ENCODE data around the gene BRF1. TPM values are rescaled to one million over a fixed set of nuclear protein-coding genes. Genes with fewer than 3 reads are reported as not detected.
A peak's percentile ranks its signal among the peaks of the same experiment; 100 is the strongest.
"Not testable (repeated sequence)": the region's sequence is repeated elsewhere in the genome, so short reads cannot be mapped to it uniquely, and the experiment has no call there.

Gene BRF1
- total RNA-seq, 2 experiments from 2014 or later, result 20.0 to 28.1 TPM

DNA sequence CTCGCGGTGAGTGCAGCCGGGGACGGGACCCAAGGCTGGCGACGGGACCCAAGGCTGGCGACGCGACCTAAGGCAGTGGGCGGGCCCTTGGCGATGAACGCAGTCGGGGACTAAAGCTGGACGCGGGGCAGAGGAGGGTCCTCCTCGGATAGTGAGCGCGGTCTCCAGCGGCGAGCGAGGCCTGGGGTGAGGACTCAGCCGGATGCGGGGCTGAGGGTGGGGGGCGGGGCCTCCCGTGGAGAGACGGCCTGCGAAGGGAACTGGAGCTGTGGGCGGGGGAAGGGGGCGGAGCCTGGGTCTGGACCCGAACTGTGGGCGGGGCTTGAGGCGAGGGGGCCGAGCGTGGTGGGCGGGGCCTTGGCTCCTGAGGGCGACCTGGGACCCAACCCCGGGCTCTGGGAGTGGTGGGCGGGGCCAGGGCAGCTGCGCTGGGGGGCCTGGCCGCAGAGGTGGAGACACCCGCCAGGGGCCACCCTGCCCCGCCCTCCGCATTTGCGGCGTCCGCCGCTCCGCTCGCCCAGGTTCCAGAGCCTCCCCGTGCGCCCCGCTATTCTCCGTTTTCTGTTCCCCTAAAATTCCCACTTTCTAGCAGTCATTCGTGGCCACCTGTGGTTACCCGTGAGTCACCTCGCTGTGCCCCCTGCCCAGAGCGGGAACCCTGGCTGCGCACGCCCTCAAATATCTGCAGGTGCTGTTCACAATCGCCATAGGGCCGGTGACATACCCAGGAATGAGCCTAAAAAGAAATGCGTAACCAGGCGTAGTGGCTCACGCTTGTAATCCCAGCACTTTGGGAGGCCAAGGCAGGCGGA is 508 bp upstream of the BRF1 start:
- ChIA-PET CTCF (interaction anchor here (0.6 to 1.0 kb wide), 3 partner anchors 10 to 13 kb away, joined by 3 to 11 read pairs (median 3); partner anchors contain the start of gene PACS2), POLR2A (interaction anchor here (0.6 to 1.7 kb wide), 9 partner anchors 9 to 549 kb away, joined by 3 to 23 read pairs (median 3); partner anchors contain the start of genes BTBD6, CDCA4, PACS2 and SIVA1)
- intact Hi-C loops (cut with DNase I, micrococcal nuclease), result loop anchor here (1.0 to 5.0 kb wide), 14 partner anchors 13 to 624 kb away; partner anchors contain the start of genes PACS2 (in 2 of the 2), BTBD6 (in 1 of the 2), CDCA4 (in 1 of the 2) and CLBA1 (in 1 of the 2)

DNA sequence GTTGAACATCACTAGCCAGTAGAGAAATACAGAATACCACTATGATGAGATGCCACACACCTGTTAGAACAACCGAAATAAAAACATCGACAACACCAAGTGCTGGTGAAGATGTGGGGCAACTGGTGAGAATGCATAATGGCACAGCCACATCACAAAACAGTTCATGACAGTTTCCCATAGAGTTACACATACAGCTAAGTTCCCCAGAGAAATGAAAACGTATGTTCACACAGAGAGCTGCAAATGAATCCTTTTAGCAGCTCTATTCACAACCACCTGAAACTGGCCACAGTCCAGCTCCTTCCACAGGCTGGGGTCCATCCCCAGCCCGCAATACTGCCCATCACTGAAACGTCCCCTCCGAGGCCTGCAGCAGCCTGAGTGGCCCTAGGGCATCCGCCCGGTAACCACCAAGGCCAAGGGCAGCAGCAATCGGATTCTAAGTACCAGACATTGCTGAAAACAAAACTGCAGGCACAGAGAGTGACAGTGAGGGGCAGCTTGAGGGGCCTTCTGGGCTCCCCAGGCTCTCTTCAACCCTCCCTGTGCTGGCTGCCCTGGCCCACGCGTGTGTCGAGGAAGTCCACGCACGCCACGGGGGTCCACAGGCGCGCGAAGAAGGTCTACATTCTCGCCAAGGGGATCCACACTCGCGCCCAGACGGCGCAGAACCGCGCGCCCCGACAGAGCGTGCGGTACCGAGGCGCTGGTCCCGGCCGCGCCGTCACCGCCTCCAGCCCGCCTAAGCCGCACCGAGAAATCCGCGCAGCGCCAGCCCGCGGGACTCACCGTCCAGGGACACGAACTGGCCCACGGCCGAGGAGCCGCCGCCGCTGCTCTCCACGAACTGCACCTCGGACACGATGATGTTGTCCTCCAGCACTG is 903 bp downstream of the BRF1 start:
- Mint-ChIP-seq H3K9me3 (ENCODE audit: low read depth) (no peaks in the 10 kb centered on the region), H3K4me1 (peaks cover 30% of the 10 kb centered on the region), H3K36me3 (ENCODE audit: low read depth) (peaks cover 9% of the 10 kb centered on the region), H3K27me3 (no peaks in the 10 kb centered on the region), H3K27ac (peak overlapping the region; percentile 73), H3K4me3 (peak overlapping the region; percentile 86)
- CTCF ChIA-PET, result no interaction called here
- POLR2A ChIA-PET, result interaction anchor here (0.7 to 1.1 kb wide), 2 partner anchors 182 to 249 kb away, joined by 3 to 8 read pairs; no protein-coding TSS in a partner anchor
- DNase-seq (peak; percentile 52), ATAC-seq (no peak)
- intact Hi-C loops (cut with DNase I, micrococcal nuclease), result loop anchor here (2.0 to 5.0 kb wide), 6 partner anchors 15 to 623 kb away; partner anchors contain the start of genes GPR132 (in 1 of the 2), MTA1 (in 1 of the 2) and PACS2 (in 1 of the 2)

More for the DNA sequence above, 508 bp upstream of the BRF1 start:
- Mint-ChIP-seq H3K9me3 (ENCODE audit: low read depth) (no peaks in the 10 kb centered on the region), H3K27ac (peak overlapping the region; percentile 86), H3K4me3 (peak overlapping the region; percentile 81), H3K4me1 (peaks cover 41% of the 10 kb centered on the region), H3K36me3 (ENCODE audit: low read depth) (peaks cover 7% of the 10 kb centered on the region), H3K27me3 (no peaks in the 10 kb centered on the region)
- DNase-seq, result peak; percentile 100
- ATAC-seq, result peak; percentile 80

DNA sequence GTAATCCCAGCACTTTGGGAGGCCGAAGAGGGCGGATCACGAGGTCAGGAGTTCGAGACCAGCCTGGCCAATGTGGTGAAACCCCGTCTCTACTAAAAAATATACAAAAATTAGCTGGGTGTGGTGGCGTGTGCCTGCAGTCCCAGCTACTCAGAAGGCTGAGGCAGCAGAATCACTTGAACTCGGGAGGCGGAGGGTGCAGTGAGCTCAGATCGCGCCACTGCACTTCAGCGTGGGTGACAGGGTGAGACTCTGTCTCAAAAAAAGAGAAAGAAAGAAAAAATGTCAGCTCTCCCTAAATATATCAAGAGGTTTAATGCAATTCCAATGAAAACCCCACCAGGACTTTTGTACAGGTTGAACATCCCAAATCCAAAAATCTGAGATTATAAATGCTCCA is 3.5 kb downstream of the BRF1 start:
- H3K4me3 Mint-ChIP-seq; intact Hi-C loops (cut with DNase I, micrococcal nuclease): not testable (repeated sequence)
- peaks cover 12% of the 10 kb centered on the region for H3K36me3 Mint-ChIP-seq (ENCODE audit: low read depth)

DNA sequence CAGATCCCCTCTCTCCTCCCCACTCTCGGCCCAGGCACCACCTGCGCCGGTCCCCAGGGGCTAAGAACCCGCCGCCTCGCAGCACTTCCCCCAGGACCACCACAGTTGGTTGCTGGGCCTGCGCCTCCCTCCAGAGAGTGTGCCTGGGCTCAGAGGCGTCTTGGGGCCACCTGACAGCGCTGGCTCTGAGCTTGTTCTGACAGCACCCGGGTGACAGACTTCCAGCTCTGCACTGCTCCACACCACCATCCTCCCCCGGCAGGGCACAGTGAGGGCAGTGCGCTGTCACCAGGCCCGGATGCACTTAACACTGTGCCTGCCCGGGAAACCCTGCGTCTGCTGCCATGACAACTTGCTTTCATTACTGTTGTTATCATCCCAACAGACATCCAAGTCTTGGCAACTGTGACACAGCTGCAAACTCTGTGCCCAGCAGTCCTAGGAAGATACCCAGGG is 6.6 kb downstream of the BRF1 start:
- ChIA-PET CTCF (interaction anchor here (0.7 kb wide), 1 partner anchor 756 kb away, joined by 5 read pairs; no protein-coding TSS in a partner anchor), POLR2A (interaction anchor here (1.0 kb wide), 1 partner anchor 13 kb away, joined by 4 read pairs; no protein-coding TSS in a partner anchor)
- peak overlapping the region; percentile 56 for H3K4me3 Mint-ChIP-seq
- peak overlapping the region; percentile 90 for H3K27ac Mint-ChIP-seq
- ATAC-seq (peak; percentile 95), DNase-seq (peak; percentile 92)
- H3K4me1 Mint-ChIP-seq, result peaks cover 54% of the 10 kb centered on the region
- H3K9me3 Mint-ChIP-seq (ENCODE audit: low read depth), result no peaks in the 10 kb centered on the region
- intact Hi-C loops (cut with DNase I, micrococcal nuclease), result loop anchor here (5.0 kb wide), 3 partner anchors 58 to 202 kb away; partner anchors contain the start of gene TEX22 (in 1 of the 2)
- H3K36me3 Mint-ChIP-seq (ENCODE audit: low read depth), result peaks cover 9% of the 10 kb centered on the region
- no peaks in the 10 kb centered on the region for H3K27me3 Mint-ChIP-seq

More for the DNA sequence above, 3.5 kb downstream of the BRF1 start:
- H3K4me1 Mint-ChIP-seq, result peaks cover 49% of the 10 kb centered on the region
- ATAC-seq; DNase-seq; CTCF ChIA-PET; POLR2A ChIA-PET; H3K27ac Mint-ChIP-seq; H3K9me3 Mint-ChIP-seq (ENCODE audit: low read depth); H3K27me3 Mint-ChIP-seq: not testable (repeated sequence)

DNA sequence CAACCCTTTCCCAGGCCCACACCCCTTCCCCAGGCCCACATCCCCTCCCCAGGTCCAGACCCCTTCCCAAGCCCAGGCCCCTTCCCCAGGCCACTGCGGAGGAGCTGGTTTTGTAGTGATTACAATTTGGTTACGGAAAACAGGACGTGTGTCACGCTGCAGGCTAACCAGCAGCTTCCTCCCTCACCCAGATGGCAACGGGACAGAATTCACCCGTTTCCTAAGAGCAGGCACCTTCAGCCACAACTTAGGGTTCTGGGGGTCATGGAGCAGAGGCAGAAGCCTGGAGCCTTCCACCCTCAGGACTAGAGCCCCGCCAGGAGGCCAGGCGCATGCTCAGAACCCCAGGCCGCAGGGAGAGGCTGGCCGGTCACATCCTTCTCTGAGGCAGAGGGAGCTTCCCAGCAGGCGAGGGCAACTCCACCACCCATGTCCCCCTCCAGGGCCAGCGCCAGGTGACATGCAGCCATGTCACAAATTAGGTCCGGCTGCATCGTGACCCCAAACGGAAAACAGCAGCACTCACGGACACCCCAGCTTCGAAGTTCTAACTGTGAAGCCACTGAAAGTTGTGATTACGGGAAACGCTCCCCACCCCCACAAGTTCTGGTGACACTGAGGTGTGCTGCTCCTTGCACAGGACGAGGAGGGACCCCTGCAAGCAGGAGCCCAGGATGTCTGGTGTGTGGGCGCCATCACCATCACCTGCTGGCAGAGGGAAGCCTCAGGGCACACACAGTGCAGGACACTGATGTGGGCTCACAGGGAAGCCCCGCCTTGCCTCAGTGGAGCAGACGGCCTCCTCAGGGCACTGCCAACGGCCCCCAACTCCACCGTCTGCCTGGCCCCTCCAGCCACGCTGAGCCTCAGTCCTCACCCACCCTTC is 7.7 kb downstream of the BRF1 start:
- H3K27me3 Mint-ChIP-seq, result no peaks in the 10 kb centered on the region
- DNase-seq, result peak; percentile 84
- H3K4me1 Mint-ChIP-seq, result peaks cover 45% of the 10 kb centered on the region
- H3K27ac Mint-ChIP-seq, result peak overlapping the region; percentile 90
- intact Hi-C loops (cut with DNase I, micrococcal nuclease), result loop anchor here (5.0 kb wide), 3 partner anchors 59 to 201 kb away; partner anchors contain the start of gene TEX22 (in 1 of the 2)
- ChIA-PET POLR2A (interaction anchor here (0.6 to 1.0 kb wide), 2 partner anchors 8 to 10 kb away, joined by 4 to 5 read pairs; partner anchors contain the start of gene BRF1), CTCF (interaction anchor here (0.7 to 1.1 kb wide), 2 partner anchors 129 to 139 kb away, joined by 3 to 4 read pairs; no protein-coding TSS in a partner anchor)
- H3K9me3 Mint-ChIP-seq (ENCODE audit: low read depth), result no peaks in the 10 kb centered on the region
- H3K4me3 Mint-ChIP-seq, result peak overlapping the region; percentile 56
- peak; percentile 42 for ATAC-seq
- H3K36me3 Mint-ChIP-seq (ENCODE audit: low read depth), result peaks cover 9% of the 10 kb centered on the region

DNA sequence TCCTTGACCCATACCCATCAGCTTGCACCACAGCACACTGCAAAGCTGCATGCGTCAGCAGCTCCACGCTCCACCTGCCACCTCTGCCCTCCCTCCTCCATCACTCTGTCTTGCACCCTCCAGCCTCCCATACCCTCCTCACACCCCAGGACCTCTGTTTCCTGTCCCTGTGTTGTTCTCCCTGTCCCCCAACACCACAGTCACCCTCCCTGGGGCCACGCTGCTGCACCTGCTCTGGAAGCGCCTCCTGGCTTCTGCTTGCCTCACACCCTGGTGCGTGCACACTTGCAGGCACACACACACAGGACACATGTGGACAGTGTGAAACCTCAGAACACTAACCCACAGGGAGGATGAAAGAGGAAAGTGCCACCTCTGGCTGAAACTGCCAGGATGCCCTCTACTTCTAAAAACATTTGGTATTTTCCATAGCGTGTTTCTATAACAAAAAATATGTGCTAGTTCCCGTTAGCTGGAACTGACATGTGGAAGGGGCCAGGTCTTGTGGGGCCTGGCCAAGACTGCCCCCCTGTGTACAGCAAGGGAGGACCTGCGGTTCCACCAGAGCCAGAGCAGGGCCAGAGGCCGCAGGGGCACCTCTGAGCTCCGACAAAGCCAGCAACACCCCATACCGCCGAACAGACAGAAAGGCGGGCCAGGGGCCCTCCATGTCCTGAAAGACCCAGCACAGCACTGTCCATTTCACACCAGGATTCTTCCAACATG is 10.0 kb downstream of the BRF1 start:
- ChIA-PET POLR2A (interaction anchor here (1.5 kb wide), 1 partner anchor 10 kb away, joined by 3 read pairs; the partner anchor contains the start of gene BRF1), CTCF (no interaction called here)
- no peaks in the 10 kb centered on the region for H3K9me3 Mint-ChIP-seq (ENCODE audit: low read depth)
- H3K27ac Mint-ChIP-seq, result peak overlapping the region; percentile 23
- ATAC-seq, result no peak
- H3K4me3 Mint-ChIP-seq, result no peak overlapping the region
- peaks cover 43% of the 10 kb centered on the region for H3K4me1 Mint-ChIP-seq
- peak; percentile 35 for DNase-seq
- intact Hi-C loops (cut with DNase I, micrococcal nuclease), result loop anchor here (5.0 kb wide), 3 partner anchors 62 to 198 kb away; partner anchors contain the start of gene TEX22 (in 1 of the 2)
- H3K27me3 Mint-ChIP-seq, result no peaks in the 10 kb centered on the region
- peaks cover 5% of the 10 kb centered on the region for H3K36me3 Mint-ChIP-seq (ENCODE audit: low read depth)

DNA sequence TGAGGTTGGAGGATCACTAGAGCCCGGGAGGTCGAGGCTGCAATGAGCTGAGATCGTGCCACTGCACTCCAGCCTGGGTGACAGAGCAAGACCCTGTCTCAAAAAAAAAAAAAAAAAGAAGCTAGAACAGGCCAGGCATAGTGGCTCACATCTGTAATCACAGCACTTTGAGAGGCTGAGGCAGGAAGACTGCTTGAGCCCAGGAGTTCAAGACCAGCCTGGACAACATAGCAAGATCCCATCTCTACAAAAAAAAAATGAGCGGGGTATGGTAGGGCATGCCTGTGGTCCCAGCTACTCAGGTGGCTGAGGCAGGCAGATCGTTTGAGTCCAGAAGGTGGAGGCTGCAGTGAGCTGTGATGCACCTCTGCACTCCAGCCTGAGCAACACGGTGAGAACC is 11.9 kb downstream of the BRF1 start:
- ATAC-seq; intact Hi-C loops (cut with DNase I, micrococcal nuclease); H3K36me3 Mint-ChIP-seq (ENCODE audit: low read depth); H3K27me3 Mint-ChIP-seq; H3K4me3 Mint-ChIP-seq; H3K9me3 Mint-ChIP-seq (ENCODE audit: low read depth); DNase-seq; H3K27ac Mint-ChIP-seq: not testable (repeated sequence)
- peaks cover 41% of the 10 kb centered on the region for H3K4me1 Mint-ChIP-seq
- ChIA-PET CTCF (interaction anchor here (0.6 to 0.7 kb wide), 2 partner anchors 86 to 347 kb away, joined by 3 read pairs; no protein-coding TSS in a partner anchor), POLR2A (interaction anchor here (0.6 kb wide), 1 partner anchor 143 kb away, joined by 4 read pairs; no protein-coding TSS in a partner anchor)

DNA sequence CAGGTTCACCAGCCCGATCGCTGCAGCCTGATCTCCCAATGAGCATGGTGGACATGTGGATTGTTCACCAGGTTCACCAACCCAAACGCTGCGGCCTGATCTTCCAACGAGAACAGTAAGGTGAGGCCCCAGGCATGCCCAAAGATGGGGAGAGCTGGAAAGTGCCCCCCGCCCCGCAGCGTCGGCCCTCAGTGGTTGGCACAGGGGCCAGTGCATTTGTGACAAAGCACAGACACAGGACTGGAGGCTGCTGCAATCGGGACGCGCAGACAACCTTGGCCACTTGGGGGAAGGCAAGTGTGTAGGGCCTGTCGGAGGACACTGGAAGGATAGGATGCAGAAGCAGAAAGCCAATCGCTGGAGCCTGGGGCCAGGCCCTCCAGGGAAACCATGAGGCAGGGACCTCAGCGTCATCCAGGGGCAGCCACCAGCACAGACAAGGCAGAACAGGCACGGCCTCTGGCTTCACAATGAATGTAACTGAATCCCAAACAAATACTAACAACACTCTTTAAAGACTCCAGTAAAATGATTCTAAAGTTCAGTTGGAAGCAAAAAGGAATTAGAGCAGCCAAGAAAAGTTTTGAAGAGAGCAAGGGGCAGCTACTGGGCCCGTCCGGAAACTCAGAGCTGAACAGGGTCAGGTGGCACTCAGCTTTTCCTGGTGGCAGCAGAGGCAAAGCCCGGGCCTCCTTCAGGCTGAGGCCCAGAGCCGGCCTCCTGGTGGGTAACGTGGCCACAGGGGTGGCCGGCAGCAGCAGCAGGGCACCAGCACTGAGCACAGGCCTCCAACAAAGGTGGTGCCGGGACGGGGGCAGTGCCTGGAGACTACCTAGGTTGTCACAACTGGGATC is 13.3 kb downstream of the BRF1 start:
- Mint-ChIP-seq H3K9me3 (ENCODE audit: low read depth) (no peaks in the 10 kb centered on the region), H3K4me1 (peaks cover 32% of the 10 kb centered on the region), H3K4me3 (no peak overlapping the region), H3K27ac (no peak overlapping the region), H3K36me3 (ENCODE audit: low read depth) (peaks cover 3% of the 10 kb centered on the region), H3K27me3 (no peaks in the 10 kb centered on the region)
- ATAC-seq, result no peak
- POLR2A ChIA-PET, result no interaction called here
- CTCF ChIA-PET, result no interaction called here
- DNase-seq, result no peak
- intact Hi-C loops (cut with DNase I, micrococcal nuclease), result no loop called here

DNA sequence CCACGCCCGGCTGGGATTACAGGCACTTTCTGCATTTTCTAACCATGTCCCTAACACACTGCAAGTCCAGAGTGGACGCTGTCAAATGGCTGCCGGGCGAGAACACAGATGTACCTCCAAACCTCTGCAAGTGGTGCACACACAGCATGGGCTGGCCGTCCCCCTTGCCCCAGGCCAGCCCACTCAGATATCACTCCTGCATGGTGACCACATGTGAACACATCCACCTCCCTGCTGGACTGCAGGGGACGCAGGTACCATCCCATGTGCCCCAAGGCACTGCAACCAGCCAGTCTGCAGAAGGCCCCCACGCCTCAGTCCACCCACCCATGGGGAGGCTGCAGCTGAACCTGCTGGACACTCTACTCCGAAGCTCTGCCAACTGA is 14.0 kb downstream of the BRF1 start:
- CTCF ChIA-PET, result no interaction called here
- H3K36me3 Mint-ChIP-seq (ENCODE audit: low read depth), result peaks cover 3% of the 10 kb centered on the region
- no peak overlapping the region for H3K4me3 Mint-ChIP-seq
- no peaks in the 10 kb centered on the region for H3K27me3 Mint-ChIP-seq
- POLR2A ChIA-PET, result no interaction called here
- peaks cover 32% of the 10 kb centered on the region for H3K4me1 Mint-ChIP-seq
- intact Hi-C loops (cut with DNase I, micrococcal nuclease), result no loop called here
- H3K27ac Mint-ChIP-seq, result no peak overlapping the region
- DNase-seq, result no peak
- H3K9me3 Mint-ChIP-seq (ENCODE audit: low read depth), result no peaks in the 10 kb centered on the region
- ATAC-seq, result no peak

All from activated CD4-positive, alpha-beta T cell treated with anti-CD3 and anti-CD28 coated beads for 36 hours (primary cell).